Memory B cell (primary cell): ENCODE results near the gene PPP1R14C.
"Not testable (repeated sequence)": the region's sequence is repeated elsewhere in the genome, so short reads cannot be mapped to it uniquely, and the experiment has no call there.

Experiments
- ATAC-seq: fragments of 150-1000 bp; cut with Tn5 transposase; 2 replicates; pipeline ENCODE4 v1.10.0; 2021; ENCODE audit warnings: low read depth, mild to moderate bottlenecking, moderate library complexity
- DNase-seq, 2 donors: peaks; one replicate each; pipeline ENCODE4 v3.0.0; 2022; ENCODE audit warnings: low spot score in 2 of 2
- H3K27ac Mint-ChIP-seq: one replicate; pipeline ENCODE4 v1.8.0; 2022; ENCODE audit warnings: mild to moderate bottlenecking, moderate library complexity, mixed read lengths
- H3K27me3 Mint-ChIP-seq: one replicate; pipeline ENCODE4 v1.8.0; 2022; ENCODE audit warnings: mixed read lengths
- H3K36me3 Mint-ChIP-seq: one replicate; pipeline ENCODE4 v1.8.0; 2022; ENCODE audit warnings: mild to moderate bottlenecking, mixed read lengths
- H3K4me1 Mint-ChIP-seq: one replicate; pipeline ENCODE4 v1.8.0; 2022; ENCODE audit warnings: mixed read lengths
- H3K4me3 Mint-ChIP-seq: one replicate; pipeline ENCODE4 v1.8.0; 2022; ENCODE audit warnings: mild to moderate bottlenecking, moderate library complexity, mixed read lengths
- H3K9me3 Mint-ChIP-seq: one replicate; pipeline ENCODE4 v1.8.0; 2022; ENCODE audit warnings: mixed read lengths

Gene PPP1R14C

DNA sequence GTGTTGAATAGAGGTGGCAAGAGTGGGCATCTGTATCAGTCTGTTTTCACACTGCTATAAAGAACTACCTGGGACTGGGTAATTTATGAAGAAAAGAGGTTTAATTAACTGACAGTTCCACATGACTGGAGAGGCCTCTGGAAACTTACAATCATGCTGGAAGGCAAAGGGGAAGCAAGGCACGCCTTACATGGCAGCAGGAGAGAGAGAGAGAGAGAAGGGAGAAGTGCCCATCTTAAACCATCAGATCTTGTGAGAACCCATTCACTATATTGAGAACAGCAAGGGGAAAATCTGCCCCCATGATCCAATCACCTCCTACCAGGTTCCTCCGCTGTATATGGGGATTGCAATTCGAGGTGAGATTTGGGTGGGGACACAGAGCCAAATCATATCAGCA lies 18.6 kb upstream of the PPP1R14C start:
- H3K36me3 Mint-ChIP-seq: no peaks in the 10 kb centered on the region
- H3K27me3 Mint-ChIP-seq: peaks cover 26% of the 10 kb centered on the region
- DNase-seq: no peak
- H3K4me3 Mint-ChIP-seq: no peak overlapping the region
- peaks cover 14% of the 10 kb centered on the region for H3K4me1 Mint-ChIP-seq
- H3K9me3 Mint-ChIP-seq: no peaks in the 10 kb centered on the region
- H3K27ac Mint-ChIP-seq: no peak overlapping the region
- ATAC-seq: no peak

DNA sequence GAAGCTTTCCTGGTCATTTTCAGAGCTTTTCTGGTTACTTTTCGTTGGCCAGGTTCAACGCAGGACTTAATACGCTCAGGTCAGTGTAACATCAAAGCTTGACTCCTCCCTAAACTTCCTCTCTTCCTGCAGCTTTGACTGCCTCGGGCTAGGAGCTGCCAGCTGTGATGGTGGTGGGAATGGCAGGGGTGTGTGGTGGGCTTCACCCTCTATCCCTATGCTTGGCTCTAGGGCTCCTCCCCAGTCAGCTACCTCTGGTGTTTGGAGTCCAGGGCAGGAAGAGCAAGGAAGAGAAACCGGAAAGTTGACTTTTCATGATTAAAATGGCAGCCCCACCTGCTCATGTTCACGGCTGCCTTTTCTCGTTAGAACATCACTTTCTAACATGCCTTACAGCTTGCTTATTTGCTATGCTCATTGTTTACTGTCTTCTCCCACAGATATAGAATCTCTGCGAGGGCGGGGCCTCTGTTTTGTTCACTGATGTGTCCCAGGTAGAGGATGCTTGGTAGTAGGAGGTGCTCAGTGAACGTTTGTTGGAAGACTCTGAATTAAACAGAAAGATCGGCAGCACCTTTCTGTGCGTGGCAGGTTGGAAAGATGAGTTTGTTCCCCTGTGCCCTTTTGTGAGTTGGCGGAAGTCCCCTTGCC lies 16.1 kb upstream of the PPP1R14C start:
- Mint-ChIP-seq H3K27me3 (peaks cover 35% of the 10 kb centered on the region), H3K9me3 (no peaks in the 10 kb centered on the region), H3K27ac (no peak overlapping the region), H3K4me3 (no peak overlapping the region), H3K36me3 (no peaks in the 10 kb centered on the region), H3K4me1 (peaks cover 4% of the 10 kb centered on the region)
- DNase-seq (no peak), ATAC-seq (no peak)

DNA sequence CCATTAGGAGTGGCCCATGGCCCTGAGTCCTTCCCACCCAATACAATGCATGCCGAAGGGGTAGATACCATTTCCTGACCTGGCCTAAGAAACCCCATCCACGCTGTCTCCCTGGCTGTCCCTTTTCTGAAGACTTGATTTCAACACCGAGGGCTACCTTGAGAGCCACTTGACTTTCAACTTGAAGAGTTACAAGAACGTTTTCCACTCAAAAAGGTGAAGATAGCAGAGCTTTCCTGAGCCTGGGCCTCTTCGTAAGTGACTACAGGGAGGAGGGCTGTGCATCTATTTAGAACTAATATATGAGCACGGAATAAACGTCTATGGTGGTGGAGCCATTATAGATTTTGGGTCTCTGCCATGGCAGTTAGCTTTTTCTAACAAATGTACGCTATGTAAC lies 14.4 kb upstream of the PPP1R14C start:
- Mint-ChIP-seq H3K4me1 (peaks cover 2% of the 10 kb centered on the region), H3K36me3 (no peaks in the 10 kb centered on the region), H3K9me3 (no peaks in the 10 kb centered on the region), H3K4me3 (no peak overlapping the region), H3K27me3 (peaks cover 33% of the 10 kb centered on the region), H3K27ac (no peak overlapping the region)
- DNase-seq (no peak), ATAC-seq (no peak)

DNA sequence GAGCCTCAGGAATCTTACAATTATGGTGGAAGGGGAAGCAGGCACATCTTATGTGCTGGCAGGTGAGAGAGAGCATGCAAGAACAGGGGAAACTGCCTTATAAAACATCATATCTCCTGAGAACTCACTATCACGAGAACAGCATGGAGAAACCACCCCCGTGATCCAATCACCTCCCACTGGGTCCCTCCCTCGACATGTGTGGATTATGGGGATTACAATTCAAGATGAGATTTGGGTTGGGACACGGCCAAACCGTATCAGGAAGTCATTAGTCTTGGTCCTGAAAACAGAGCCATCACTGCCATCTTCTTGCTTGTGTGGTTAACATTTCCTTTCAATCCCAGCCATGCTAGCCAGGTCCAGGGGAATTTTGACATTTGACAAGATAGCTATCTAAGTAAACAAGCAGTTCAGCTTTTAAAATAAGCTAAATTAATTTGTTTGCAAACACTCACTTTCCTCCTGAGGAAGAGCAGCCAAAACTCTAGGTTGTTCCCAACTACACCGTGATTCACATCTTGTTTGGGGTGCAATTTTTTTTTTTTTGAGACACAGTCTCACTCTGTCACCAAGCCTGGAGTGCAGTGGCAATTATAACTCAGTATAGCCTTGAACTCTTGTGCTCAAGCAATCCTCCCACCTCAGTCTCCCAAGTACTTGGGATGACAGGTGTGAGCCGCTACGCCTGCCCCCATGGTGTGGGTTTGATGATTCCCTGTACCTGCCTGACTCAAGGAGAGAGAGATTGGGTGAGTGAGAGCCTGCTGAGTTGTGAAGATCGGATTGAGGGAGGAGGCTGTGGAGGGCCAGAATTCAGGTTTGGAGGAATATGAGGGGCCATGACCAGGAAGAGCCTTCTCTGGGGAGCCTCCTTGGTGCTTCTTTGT lies 13.0 kb upstream of the PPP1R14C start:
- no peak overlapping the region for H3K27ac Mint-ChIP-seq
- peaks cover 2% of the 10 kb centered on the region for H3K4me1 Mint-ChIP-seq
- H3K9me3 Mint-ChIP-seq: no peaks in the 10 kb centered on the region
- no peak overlapping the region for H3K4me3 Mint-ChIP-seq
- no peak for ATAC-seq
- no peaks in the 10 kb centered on the region for H3K36me3 Mint-ChIP-seq
- H3K27me3 Mint-ChIP-seq: peaks cover 22% of the 10 kb centered on the region
- no peak for DNase-seq

- Mint-ChIP-seq H3K27ac (no peak overlapping the region), H3K36me3 (peaks cover 5% of the 10 kb centered on the region), H3K4me3 (no peak overlapping the region), H3K9me3 (peaks cover 14% of the 10 kb centered on the region), H3K27me3 (peaks cover 15% of the 10 kb centered on the region), H3K4me1 (peaks cover 4% of the 10 kb centered on the region)
- DNase-seq (no peak), ATAC-seq (no peak)
Observed at GRCh38 chr6:150133686-150134085, 9.2 kb upstream of the PPP1R14C start.

- H3K36me3 Mint-ChIP-seq: peaks cover 5% of the 10 kb centered on the region
- peaks cover 4% of the 10 kb centered on the region for H3K4me1 Mint-ChIP-seq
- H3K27me3 Mint-ChIP-seq: peaks cover 14% of the 10 kb centered on the region
- H3K9me3 Mint-ChIP-seq: peaks cover 14% of the 10 kb centered on the region
- ATAC-seq: no peak
- no peak for DNase-seq
- H3K4me3 Mint-ChIP-seq: no peak overlapping the region
- no peak overlapping the region for H3K27ac Mint-ChIP-seq
Observed at GRCh38 chr6:150134280-150134920, 8.4 kb upstream of the PPP1R14C start.

DNA sequence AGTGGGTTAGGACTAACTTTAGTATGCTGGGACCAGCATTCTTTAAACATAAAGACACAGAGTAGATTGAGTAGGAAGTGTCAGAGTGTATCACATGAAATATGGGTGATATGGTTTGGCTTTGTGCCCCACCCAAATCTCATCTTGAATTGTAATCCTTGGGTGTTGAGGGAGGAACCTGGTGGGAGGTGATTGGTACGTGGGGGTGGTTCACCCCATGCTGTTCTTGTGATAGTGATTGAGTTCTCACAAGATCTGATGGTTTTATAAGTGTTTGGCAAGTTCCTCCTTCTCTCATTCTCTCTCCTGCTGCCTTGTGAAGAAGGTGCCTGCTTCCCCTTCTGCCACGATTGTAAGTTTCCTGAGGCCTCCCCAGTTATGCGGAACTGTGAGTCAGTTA lies 5.1 kb upstream of the PPP1R14C start:
- DNase-seq, H3K4me3 Mint-ChIP-seq, ATAC-seq, H3K27ac Mint-ChIP-seq, H3K36me3 Mint-ChIP-seq, H3K4me1 Mint-ChIP-seq: not testable (repeated sequence)
- Mint-ChIP-seq H3K27me3 (peaks cover 13% of the 10 kb centered on the region), H3K9me3 (peaks cover 14% of the 10 kb centered on the region)

DNA sequence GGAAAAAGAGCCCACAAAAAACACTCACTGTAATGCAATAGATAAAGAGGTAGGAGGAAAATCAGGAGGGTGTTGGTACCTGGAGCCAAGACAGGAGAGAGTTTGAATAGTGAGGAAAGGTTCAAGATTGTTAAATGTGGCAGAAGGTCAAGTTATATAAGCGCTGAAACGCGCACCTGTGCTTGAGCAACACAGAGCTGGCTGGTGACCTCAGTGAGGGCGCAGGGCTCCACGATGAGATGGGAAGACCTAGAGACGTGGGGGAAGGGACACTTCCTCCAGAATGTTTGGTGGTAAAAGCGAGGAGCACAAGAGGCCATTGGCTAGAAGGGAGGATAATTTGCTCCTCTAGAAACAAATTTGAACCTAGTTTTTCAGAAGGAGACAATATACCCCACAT lies 4.2 kb upstream of the PPP1R14C start:
- peaks cover 5% of the 10 kb centered on the region for H3K36me3 Mint-ChIP-seq
- H3K9me3 Mint-ChIP-seq: peaks cover 14% of the 10 kb centered on the region
- H3K4me3 Mint-ChIP-seq: no peak overlapping the region
- no peak for ATAC-seq
- H3K27ac Mint-ChIP-seq: no peak overlapping the region
- no peak for DNase-seq
- peaks cover 13% of the 10 kb centered on the region for H3K27me3 Mint-ChIP-seq
- peaks cover 9% of the 10 kb centered on the region for H3K4me1 Mint-ChIP-seq

DNA sequence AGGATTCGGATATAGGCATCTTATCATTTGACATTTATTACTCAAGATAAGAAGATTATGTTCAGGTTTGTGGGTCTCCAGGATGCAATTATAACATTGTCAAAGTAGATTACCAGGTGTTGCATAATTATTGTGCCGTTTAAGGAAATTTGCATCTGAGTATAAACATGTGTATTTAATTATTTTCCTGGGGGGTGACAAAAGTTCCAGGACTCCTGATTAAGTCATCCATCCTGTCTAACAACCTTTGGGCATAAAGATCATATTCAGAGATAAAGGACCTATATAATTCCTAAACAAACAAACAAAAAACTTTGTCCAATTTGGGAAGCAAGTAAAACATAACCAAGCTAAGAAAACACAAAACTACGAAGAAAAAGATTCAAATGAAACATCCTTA lies 3.3 kb upstream of the PPP1R14C start:
- Mint-ChIP-seq H3K27ac (no peak overlapping the region), H3K4me1 (peaks cover 14% of the 10 kb centered on the region), H3K36me3 (peaks cover 5% of the 10 kb centered on the region), H3K9me3 (peaks cover 14% of the 10 kb centered on the region), H3K27me3 (peaks cover 16% of the 10 kb centered on the region), H3K4me3 (no peak overlapping the region)
- DNase-seq (no peak), ATAC-seq (no peak)

DNA sequence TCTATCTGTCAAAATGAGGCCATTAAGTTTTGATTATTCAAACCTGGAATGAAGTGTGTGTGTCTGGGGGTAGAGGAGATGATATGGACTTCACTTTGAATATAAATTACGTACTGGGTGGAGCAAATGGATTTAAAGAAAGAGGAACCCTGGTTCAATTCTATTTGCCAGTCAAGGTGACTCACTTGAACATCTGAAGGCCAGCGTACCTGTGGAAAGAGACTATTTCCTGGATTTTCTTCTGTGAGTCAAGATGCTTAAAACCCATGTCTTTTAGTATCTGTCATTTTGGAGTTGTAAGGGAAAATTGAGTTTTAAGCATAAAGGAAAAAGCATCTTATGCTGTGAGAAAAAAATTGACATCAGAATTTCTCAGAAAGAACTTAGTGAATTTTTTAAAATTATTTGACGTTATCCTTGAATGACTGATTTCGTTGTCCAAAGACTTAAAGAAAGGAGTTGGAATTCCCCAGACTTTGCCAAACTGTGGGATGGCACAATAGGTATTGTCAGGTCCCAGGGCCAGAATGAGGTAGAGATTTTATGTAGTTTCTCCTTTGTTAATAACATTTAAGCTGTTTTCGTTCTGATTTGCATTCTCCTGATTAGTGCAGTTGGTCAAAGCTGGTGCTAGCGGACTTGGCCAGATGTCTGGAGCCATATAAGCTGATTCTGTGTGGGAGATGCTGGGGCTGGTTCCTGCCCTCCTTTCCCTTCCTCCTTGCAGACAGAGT lies 2.4 kb upstream of the PPP1R14C start:
- H3K4me1 Mint-ChIP-seq: peaks cover 15% of the 10 kb centered on the region
- ATAC-seq (no peak), DNase-seq (no peak)
- peaks cover 14% of the 10 kb centered on the region for H3K9me3 Mint-ChIP-seq
- H3K4me3 Mint-ChIP-seq: no peak overlapping the region
- H3K27ac Mint-ChIP-seq: no peak overlapping the region
- peaks cover 16% of the 10 kb centered on the region for H3K27me3 Mint-ChIP-seq
- peaks cover 5% of the 10 kb centered on the region for H3K36me3 Mint-ChIP-seq

GRCh38 chr6:150142097-150142669 lies 661 bp upstream of the PPP1R14C start:
- no peak overlapping the region for H3K27ac Mint-ChIP-seq
- H3K9me3 Mint-ChIP-seq: peaks cover 11% of the 10 kb centered on the region
- no peak for DNase-seq
- peaks cover 22% of the 10 kb centered on the region for H3K4me1 Mint-ChIP-seq
- H3K4me3 Mint-ChIP-seq: peak overlapping the region; percentile 78
- H3K36me3 Mint-ChIP-seq: no peaks in the 10 kb centered on the region
- peaks cover 12% of the 10 kb centered on the region for H3K27me3 Mint-ChIP-seq
- no peak for ATAC-seq

- H3K9me3 Mint-ChIP-seq: peaks cover under 1% of the 10 kb centered on the region
Observed at GRCh38 chr6:150143516-150144293, 861 bp downstream of the PPP1R14C start.

DNA sequence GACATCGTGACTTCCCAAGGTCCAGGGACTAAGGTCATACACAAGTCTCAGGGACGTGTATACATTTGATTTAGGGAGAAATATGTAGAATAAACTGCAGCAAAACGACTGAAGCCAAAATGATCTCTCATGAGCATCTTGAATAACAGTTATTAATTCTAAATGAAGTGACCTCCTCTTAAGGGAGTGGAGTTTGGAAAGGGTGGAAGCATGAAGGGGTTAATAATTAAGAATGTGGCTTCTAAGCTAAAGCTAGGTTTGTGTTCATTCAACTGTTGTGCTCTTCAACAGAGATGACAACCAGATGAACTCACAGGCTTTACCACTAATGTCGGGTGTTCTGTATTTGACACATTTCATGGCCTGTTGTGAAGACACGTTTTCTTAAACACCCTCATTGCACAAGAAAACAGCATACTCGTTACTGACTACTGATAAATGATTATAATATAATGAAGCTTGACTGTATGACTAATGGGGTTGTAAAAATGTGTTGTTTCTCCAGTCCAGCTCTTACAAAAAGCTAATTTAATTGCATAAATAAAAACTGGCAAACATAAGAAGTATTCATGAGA lies 1.5 kb downstream of the PPP1R14C start:
- peak overlapping the region; percentile 22 for H3K4me3 Mint-ChIP-seq
- H3K36me3 Mint-ChIP-seq: no peaks in the 10 kb centered on the region
- DNase-seq (no peak), ATAC-seq (no peak)
- no peak overlapping the region for H3K27ac Mint-ChIP-seq
- no peaks in the 10 kb centered on the region for H3K9me3 Mint-ChIP-seq
- peaks cover 22% of the 10 kb centered on the region for H3K4me1 Mint-ChIP-seq
- H3K27me3 Mint-ChIP-seq: peaks cover 12% of the 10 kb centered on the region

More at GRCh38 chr6:150143516-150144293, 861 bp downstream of the PPP1R14C start:
- Mint-ChIP-seq H3K4me3 (peak overlapping the region; percentile 61), H3K4me1 (peaks cover 22% of the 10 kb centered on the region), H3K36me3 (no peaks in the 10 kb centered on the region), H3K27ac (no peak overlapping the region), H3K27me3 (peaks cover 12% of the 10 kb centered on the region)
- ATAC-seq (no peak), DNase-seq (peak in 1 of 2 donors; percentile 34)
